Effector CD4-positive, alpha-beta T cell (primary cell): ENCODE measurements around the gene SYNE1.
A peak's percentile ranks its signal among the peaks of the same experiment; 100 is the strongest.
"Not testable (repeated sequence)": the region's sequence is repeated elsewhere in the genome, so short reads cannot be mapped to it uniquely, and the experiment has no call there.

Experiments used
- DNase-seq: peaks from one replicate; pipeline ENCODE4 v3.0.0-alpha.2; 2020

SYNE1 gene

DNA sequence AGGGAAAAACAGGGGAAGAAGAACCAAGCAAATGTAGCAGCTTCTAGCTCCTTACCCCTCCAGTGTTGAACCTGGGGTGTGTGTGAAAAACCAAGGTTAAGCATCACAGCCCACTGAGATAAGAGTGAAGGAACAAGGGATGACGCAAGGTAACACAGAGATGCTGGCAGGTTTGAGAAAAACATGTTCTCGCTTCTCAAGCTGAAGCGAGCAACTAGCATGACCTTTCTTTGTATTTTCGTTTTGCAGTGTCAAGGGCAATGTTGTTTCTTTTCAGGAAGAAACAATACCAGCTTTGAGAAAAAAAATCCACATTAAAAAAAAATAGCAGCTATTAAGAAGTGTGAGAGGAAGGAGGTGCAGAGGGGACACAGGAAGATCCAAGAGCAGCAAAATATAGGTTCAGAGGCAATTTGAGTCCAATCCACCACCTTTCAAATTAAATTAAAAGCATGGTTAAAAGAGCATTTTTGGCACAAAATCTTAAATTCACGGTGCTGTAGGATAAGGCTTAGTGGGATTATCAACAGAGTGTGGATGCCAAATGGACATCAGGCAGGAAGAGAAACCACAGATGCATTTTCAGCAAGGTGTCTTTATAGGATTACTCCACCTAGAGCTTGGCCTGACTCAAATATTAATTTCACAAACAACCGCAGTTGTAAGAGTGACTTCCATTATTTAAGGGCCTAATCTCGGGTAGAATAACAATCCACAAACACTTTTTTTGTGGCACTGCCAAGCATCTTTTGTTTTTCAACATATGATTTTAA, 70.9 kb downstream of the SYNE1 start:
- no peak for DNase-seq

DNA sequence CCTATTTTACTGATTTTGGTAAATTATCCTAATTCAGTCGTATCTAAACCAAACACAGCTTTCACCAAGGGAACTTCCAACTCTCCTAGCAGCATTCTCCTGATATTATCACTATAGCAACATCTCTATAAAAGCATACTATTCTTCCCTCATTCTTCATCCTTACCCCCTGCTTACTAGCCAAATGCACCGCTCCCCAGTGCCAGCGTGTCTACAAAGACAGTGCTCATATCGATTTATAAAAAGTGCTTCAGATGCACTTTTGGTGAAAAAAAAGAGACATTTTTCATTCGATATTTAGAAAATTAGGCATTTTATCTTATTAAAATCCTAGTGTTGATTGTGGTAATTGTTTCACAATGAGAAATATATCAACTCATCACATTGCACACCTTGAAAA, 74.0 kb downstream of the SYNE1 start:
- DNase-seq, result no peak

- DNase-seq, result not testable (repeated sequence)
These were observed 78.4 kb downstream of the SYNE1 start for GRCh38 chr6:152558798-152559197.

- no peak for DNase-seq
These were observed 79.7 kb downstream of the SYNE1 start for GRCh38 chr6:152557502-152557901.

DNA sequence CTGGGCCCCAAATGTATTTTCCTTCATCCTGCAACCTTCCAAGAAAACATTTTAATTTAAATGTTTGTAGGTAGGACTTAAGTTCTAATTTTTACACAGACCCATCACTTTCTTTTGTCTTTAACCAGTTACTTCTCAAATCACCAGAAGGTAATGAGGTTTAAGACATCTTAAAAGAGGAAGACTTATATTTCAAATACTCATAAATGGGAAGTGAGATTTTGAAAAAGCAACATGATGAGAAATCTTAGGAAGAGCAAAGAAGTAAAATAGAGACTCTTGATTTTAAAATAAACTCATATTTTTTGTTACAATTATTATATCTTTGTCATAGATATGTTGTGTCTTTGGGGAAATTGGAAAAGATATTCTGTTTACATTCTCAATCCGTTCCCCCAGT, 82.3 kb downstream of the SYNE1 start:
- no peak for DNase-seq

DNA sequence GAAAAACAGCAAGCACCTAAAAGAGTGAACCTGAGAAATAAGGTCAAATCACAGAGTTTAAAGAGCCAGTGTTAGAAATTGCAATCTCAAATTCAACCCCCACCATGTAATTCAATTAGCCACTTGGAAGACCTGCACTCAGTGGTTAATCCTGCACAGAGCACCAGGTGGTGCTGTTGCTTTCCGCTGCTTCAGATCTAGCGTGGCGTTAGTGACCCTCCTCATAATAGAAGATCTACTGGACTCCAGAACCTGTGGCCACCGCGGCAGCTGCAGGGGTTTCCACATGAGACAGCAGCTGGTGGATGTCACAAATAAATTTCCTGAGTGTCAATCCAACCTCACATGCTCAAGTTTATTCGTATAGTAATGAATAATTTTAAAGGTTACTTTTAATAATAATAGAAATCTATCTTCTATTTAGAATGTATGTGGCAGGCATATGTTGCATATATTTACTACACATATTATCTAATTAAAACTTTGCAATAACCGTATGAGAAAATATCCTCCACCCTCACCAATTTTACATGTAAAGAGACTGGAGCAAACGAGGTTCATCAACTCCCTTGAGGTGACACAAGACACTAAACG, 84.4 kb downstream of the SYNE1 start:
- peak; percentile 3 for DNase-seq

GRCh38 chr6:152543519-152543918, 93.6 kb downstream of the SYNE1 start:
- DNase-seq, result no peak

DNA sequence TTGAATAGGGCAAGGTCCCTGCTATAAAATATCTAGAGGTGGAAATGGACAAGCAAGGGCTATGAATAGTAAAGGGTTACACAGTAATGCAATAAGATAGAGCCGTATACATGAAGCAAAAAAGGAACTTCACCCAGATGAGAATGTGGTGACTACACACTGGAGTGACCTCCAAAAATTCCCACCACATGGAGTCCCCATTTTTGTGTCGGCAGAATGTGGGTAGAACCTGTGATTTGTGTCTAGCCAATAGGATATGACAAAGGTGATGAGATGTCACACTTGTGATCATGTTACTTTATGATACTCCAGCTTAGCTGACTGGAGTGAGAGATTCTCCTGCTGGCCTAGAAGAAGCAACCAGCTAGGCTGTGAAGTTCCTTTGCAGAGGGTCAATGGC, 96.8 kb downstream of the SYNE1 start:
- no peak for DNase-seq

- DNase-seq, result no peak
These were observed 102.6 kb downstream of the SYNE1 start for GRCh38 chr6:152534541-152534940.

GRCh38 chr6:152532556-152533422, 104.4 kb downstream of the SYNE1 start:
- DNase-seq, result no peak

- no peak for DNase-seq
These were observed 105.5 kb downstream of the SYNE1 start for GRCh38 chr6:152531659-152532058.

DNA sequence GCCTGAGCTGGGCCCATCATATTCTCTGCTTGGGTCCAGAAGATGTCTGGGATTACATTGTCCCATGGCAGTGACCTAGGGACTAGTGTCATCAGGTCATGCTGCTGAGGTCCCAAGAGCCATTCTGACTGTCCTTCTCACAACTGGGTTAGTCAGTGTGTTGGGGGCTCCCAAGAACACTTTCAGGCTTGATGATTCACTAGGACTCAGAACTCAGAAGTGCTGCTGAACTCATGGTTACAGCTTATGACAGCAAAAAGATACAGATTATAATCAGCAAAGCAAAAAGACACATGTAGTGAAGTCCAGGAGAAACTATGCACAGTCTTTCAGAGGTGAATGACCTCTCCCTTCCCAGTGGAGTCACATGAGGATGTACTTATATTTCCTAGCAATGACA, 107.8 kb downstream of the SYNE1 start:
- no peak for DNase-seq

- not testable (repeated sequence) for DNase-seq
These were observed 123.0 kb downstream of the SYNE1 start for GRCh38 chr6:152514120-152514519.

DNA sequence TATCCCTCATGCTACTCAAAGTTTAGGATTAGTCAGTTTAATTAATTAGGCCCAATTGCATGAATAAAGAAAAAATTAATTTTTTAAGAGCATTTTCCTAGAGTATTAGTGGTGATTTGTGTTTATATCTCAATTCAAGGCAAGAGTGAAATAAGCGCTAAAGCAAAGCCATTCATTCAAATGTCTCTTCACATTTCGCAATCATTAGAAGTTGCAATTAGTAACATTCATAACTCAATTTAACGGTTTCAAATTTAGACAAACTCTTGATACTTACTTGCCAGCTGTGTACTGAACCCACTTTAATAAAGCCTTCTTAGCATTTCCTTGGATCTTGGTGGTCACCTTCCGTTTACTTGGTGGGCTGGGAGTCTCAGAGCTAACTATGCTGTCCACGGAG, 127.2 kb downstream of the SYNE1 start:
- DNase-seq, result no peak

DNA sequence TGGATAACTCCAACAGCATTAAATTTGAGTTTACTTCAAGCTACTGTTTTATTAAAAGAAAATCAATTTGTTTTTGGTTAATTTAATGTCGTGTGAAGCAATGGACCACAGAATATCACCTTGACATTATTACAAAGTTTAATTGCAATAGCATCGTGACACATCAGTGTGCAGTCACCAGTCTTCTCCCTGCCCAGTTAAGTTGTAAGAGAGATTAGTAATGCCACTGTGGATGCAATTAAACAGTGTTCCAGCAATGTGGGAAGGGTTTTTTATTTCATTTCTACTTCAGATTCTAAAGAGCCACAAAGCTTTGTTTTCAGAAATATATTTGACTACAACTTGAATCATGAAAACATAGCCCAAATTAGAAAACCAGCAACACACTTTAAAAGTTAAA, 128.7 kb downstream of the SYNE1 start:
- no peak for DNase-seq

GRCh38 chr6:152503546-152503945, 133.6 kb downstream of the SYNE1 start:
- DNase-seq, result no peak

GRCh38 chr6:152502421-152503188, 134.6 kb downstream of the SYNE1 start:
- no peak for DNase-seq

GRCh38 chr6:152499931-152500330, 137.2 kb downstream of the SYNE1 start:
- DNase-seq, result no peak

DNA sequence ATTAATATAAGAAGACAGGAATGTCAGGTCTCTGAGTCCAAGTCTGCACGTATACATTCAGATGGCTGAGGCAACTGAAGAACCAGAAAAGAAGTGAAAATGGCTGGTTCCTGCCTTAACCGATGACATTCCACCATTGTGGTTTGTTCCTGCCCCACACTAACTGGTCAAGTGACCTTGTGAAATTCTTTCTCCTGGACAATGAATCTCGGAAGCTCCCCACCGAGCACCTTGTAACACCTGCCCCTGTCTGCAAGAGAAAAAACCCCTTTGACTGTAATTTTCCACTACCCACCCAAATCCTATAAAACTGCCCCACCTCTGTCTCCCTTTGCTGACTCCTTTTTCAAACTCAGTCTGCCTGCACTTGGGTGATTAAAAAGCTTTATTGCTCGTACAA, 140.4 kb downstream of the SYNE1 start:
- DNase-seq, result no peak

GRCh38 chr6:152495456-152495855, 141.7 kb downstream of the SYNE1 start:
- DNase-seq, result not testable (repeated sequence)

GRCh38 chr6:152492281-152492680, 144.9 kb downstream of the SYNE1 start:
- not testable (repeated sequence) for DNase-seq

- not testable (repeated sequence) for DNase-seq
These were observed 145.7 kb downstream of the SYNE1 start for GRCh38 chr6:152491501-152491900.

DNA sequence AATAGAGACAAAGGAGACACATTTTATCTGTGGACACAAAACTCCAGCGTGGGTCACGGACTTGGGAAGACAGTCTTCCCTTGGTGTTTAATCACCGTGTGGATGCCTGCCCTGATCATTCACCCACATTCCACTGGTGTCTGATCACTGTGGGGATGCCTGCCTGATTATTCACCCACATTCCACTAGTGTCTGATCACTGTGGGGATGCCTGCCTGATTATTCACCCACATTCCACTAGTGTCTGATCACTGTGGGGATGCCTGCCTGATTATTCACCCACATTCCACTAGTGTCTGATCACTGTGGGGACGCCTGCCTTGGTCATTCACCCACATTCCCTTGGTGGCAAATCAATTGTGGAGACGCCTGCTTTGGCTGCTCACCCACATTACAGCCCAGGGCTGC, 146.2 kb downstream of the SYNE1 start:
- not testable (repeated sequence) for DNase-seq
